ENCODE data around the gene PALMD. TPM values are rescaled to one million over a fixed set of nuclear protein-coding genes. Genes with fewer than 3 reads are reported as not detected.

PALMD gene
- total and polyA plus RNA-seq, 2 of the 8 experiments (the other 6 are each of a cell fraction or from before 2014, with no cell fraction given): not detected

GRCh38 chr1:99647490-99647889 lies 1.6 kb downstream of the PALMD start:
- H3K4me3 ChIP-seq (ENCODE audit: extremely low read depth in 1 of 4, insufficient read depth in 2 of 4, low read depth in 3 of 4, low read length in 4 of 4): no peak overlapping the region
- H3K36me3 ChIP-seq (ENCODE audit: control insufficient read depth in 2 of 4, insufficient read depth in 4 of 4, low read length in 3 of 4): no peaks in the 10 kb centered on the region
- no peak overlapping the region for H3K4ac ChIP-seq (replicated peaks; ENCODE audit: insufficient read length, low read depth, low read length)
- no peak overlapping the region for H2BK15ac ChIP-seq (ENCODE audit: low read length)
- DNase-seq (ENCODE audit: low read depth in 1 of 2, low spot score in 2 of 2) (no peak), FAIRE-seq (no peak)
- H3K9me3 ChIP-seq (ENCODE audit: insufficient read depth in 2 of 2, low read depth in 1 of 2, low read length in 1 of 2): no peaks in the 10 kb centered on the region
- H3K23me2 ChIP-seq (ENCODE audit: low read depth, low read length): no peaks in the 10 kb centered on the region
- no peak overlapping the region for H3K27ac ChIP-seq (ENCODE audit: low read depth, low read length)
- no peak overlapping the region for H3K9ac ChIP-seq (replicated peaks in 1 of 4; ENCODE audit: extremely low read depth in 1 of 4, low read depth in 3 of 4, low read length in 3 of 4)
- no peaks in the 10 kb centered on the region for H3K27me3 ChIP-seq (replicated peaks in 1 of 4; ENCODE audit: control insufficient read depth in 3 of 4, extremely low read depth in 1 of 4, insufficient read depth in 3 of 4, low read length in 3 of 4)
- H2BK5ac ChIP-seq (ENCODE audit: low read depth, low read length): no peak overlapping the region; the same call in 1 of the 2 replicates
- WGBS, 2 experiments (ENCODE audit: extremely low coverage in 1 of 2, insufficient coverage in 1 of 2, insufficient read length in 1 of 2, insufficient replicate concordance in 2 of 2, low coverage in 1 of 2, low lambda C conversion rate in 2 of 2, missing lambda C conversion rate in 1 of 2): 75% methylated on average over 4 of the region's 4 CpGs; no CpG with 5 or more reads in 1 of the 2 experiments
- no peak overlapping the region for H2BK120ac ChIP-seq (replicated peaks; ENCODE audit: low read depth, low read length)
- no peaks in the 10 kb centered on the region for H3K79me1 ChIP-seq (ENCODE audit: low read depth, low read length)
- no peak overlapping the region for H4K5ac ChIP-seq (ENCODE audit: insufficient read length, low read depth, low read length)
- POLR2A ChIA-PET (ENCODE audit: partially characterized antibody): no interaction called here
- no peak overlapping the region for H3K56ac ChIP-seq (replicated peaks; ENCODE audit: insufficient read length, low read depth, low read length)
- no peak overlapping the region for H3K14ac ChIP-seq (ENCODE audit: insufficient read length)
- H2BK20ac ChIP-seq (ENCODE audit: low read length): no peak overlapping the region
- H2BK12ac ChIP-seq (ENCODE audit: low read depth, low read length): no peak overlapping the region
- no peaks in the 10 kb centered on the region for H4K20me1 ChIP-seq (replicated peaks in 1 of 2; ENCODE audit: control insufficient read depth in 1 of 2, insufficient read depth in 2 of 2, low read length in 2 of 2)
- no peak overlapping the region for H3K23ac ChIP-seq (ENCODE audit: insufficient read length)
- H3K18ac ChIP-seq (ENCODE audit: extremely low read depth, low read length): no peak overlapping the region
- CTCF ChIA-PET (ENCODE audit: partially characterized antibody): interaction anchor here (0.6 to 3.4 kb wide), 11 partner anchors 11 to 167 kb away, joined by 3 to 11 read pairs (median 4); no protein-coding TSS in a partner anchor
- H4K8ac ChIP-seq (ENCODE audit: extremely low read depth, insufficient read depth, low read length): no peak overlapping the region
- H4K91ac ChIP-seq (replicated peaks; ENCODE audit: insufficient read length, low read length): no peak overlapping the region
- H2AK5ac ChIP-seq (ENCODE audit: low read depth, low read length): no peak overlapping the region
- no peak overlapping the region for H3K4me2 ChIP-seq (ENCODE audit: insufficient read depth in 1 of 2, low read depth in 2 of 2, low read length in 2 of 2)
- peaks cover 5 to 19% (median 16%) of the 10 kb centered on the region in 4 experiments; a peak in 6 of 7 replicates for H3K4me1 ChIP-seq (replicated peaks in 1 of 4; ENCODE audit: control insufficient read depth in 3 of 4, insufficient read depth in 4 of 4, low read length in 3 of 4)
- H2AFZ ChIP-seq (ENCODE audit: low read length): no peak overlapping the region
- H3K79me2 ChIP-seq (ENCODE audit: control insufficient read depth in 1 of 2, insufficient read depth in 2 of 2, low read length in 2 of 2): no peaks in the 10 kb centered on the region
- TF ChIP-seq SIN3A (conservative IDR thresholded peaks at IDR 0.05 in 1 of 2, IDR thresholded peaks at IDR 0.05 in 1 of 2; ENCODE audit: low read depth in 1 of 2, low read length in 2 of 2) (no peak), MAFK (IDR thresholded peaks at IDR 0.05; ENCODE audit: low read depth, low read length) (no peak), GTF2F1 (IDR thresholded peaks at IDR 0.05; ENCODE audit: borderline replicate concordance, low read depth, low read length) (no peak), RNF2 (IDR thresholded peaks at IDR 0.05; ENCODE audit: borderline replicate concordance, low read depth, low read length, missing control alignments, poor library complexity, severe bottlenecking) (no peak), CHD2 (IDR thresholded peaks at IDR 0.05; ENCODE audit: low read length) (no peak), NRF1 (IDR thresholded peaks at IDR 0.05; ENCODE audit: low read depth, low read length) (no peak), POLR2AphosphoS5 (IDR thresholded peaks at IDR 0.05; ENCODE audit: low read depth, low read length) (no peak), CTCF (IDR thresholded peaks at IDR 0.05; ENCODE audit: control extremely low read depth in 1 of 3, insufficient read depth in 1 of 3, low read depth in 1 of 3, low read length in 3 of 3) (no peak), EGR1 (IDR thresholded peaks at IDR 0.05; ENCODE audit: borderline replicate concordance, low read depth, low read length) (no peak), BACH1 (IDR thresholded peaks at IDR 0.05; ENCODE audit: low read length) (no peak), CBX5 (IDR thresholded peaks at IDR 0.05; ENCODE audit: low read depth, low read length) (no peak), PHF8 (conservative IDR thresholded peaks at IDR 0.05; ENCODE audit: low read depth, low read length) (no peak)
